T-helper 2 cell treated with Interferon-gamma antibody and Interleukin-4, amounts not matched to agents 5 μg/mL and 100 μg/mL, for 36 hours (primary cell): ENCODE data around the gene PPP1R3F.

Source experiments
- DNase-seq: peaks from one replicate; pipeline ENCODE4 v3.0.0; 2021; ENCODE audit warnings: low spot score
- H3K27ac Mint-ChIP-seq: one replicate; pipeline ENCODE4 v1.8.0; 2021; ENCODE audit warnings: mild to moderate bottlenecking, mixed read lengths
- H3K27me3 Mint-ChIP-seq: one replicate; pipeline ENCODE4 v1.8.0; 2021; ENCODE audit warnings: low read depth, mixed read lengths
- H3K36me3 Mint-ChIP-seq: one replicate; pipeline ENCODE4 v1.8.0; 2021; ENCODE audit warnings: low read depth, mixed read lengths
- H3K4me1 Mint-ChIP-seq: one replicate; pipeline ENCODE4 v1.8.0; 2021; ENCODE audit warnings: low read depth, mixed read lengths
- H3K4me3 Mint-ChIP-seq: one replicate; pipeline ENCODE4 v1.8.0; 2022; ENCODE audit warnings: mild to moderate bottlenecking, moderate library complexity, mixed read lengths
- H3K9me3 Mint-ChIP-seq: one replicate; pipeline ENCODE4 v1.8.0; 2021; ENCODE audit warnings: mixed read lengths

PPP1R3F gene

DNA sequence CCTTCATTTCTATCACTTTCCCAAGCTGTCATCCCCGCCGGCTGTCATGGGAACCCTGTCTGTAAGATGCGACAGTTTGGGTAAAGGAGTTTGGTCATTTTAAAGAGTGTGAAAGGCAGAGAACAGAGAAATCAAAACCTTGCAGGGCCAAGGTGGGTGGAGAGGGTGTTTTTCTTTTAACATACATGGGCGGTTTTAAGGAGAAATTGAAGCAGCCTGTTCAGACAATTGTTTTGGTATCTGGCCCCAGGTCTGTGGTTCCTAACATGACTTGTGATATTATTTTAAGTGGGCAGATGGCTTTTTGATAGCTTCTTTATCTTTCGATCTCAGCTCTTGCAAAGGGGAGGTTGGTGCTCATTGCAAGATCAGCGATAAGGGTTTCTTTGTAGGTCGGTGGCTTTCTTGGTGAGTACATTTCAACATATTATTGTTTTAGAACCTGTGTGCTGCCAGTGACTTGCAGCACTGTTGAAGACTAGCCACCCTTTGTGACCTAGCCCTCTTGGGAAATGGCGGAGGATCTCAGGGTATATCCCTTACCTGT is 3.7 kb downstream of the PPP1R3F start:
- Mint-ChIP-seq H3K27ac (peak overlapping the region; percentile 92), H3K27me3 (no peaks in the 10 kb centered on the region), H3K4me3 (peak overlapping the region; percentile 76), H3K4me1 (peaks cover 65% of the 10 kb centered on the region), H3K9me3 (no peaks in the 10 kb centered on the region), H3K36me3 (peaks cover 55% of the 10 kb centered on the region)
- peak; percentile 65 for DNase-seq

DNA sequence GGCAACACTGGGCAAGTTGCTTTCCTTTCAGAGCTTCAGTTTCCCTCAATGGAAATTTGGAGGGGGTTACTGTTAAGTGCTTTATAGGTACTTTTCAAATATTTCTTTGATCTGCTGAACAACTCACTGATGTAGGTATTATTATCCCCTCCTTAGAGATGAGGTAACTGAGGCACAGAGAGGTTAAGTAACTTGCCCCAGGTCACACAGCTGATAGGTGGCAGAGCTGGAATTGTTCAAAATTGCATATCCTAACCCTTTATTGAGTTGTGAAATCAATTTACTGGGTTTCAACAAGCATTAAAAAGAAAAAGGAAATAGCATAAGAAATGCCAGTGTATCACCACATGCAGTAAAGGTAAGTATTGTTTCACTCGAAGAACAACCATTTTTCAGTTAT is 6.6 kb downstream of the PPP1R3F start:
- H3K36me3 Mint-ChIP-seq, result peaks cover 64% of the 10 kb centered on the region

DNA sequence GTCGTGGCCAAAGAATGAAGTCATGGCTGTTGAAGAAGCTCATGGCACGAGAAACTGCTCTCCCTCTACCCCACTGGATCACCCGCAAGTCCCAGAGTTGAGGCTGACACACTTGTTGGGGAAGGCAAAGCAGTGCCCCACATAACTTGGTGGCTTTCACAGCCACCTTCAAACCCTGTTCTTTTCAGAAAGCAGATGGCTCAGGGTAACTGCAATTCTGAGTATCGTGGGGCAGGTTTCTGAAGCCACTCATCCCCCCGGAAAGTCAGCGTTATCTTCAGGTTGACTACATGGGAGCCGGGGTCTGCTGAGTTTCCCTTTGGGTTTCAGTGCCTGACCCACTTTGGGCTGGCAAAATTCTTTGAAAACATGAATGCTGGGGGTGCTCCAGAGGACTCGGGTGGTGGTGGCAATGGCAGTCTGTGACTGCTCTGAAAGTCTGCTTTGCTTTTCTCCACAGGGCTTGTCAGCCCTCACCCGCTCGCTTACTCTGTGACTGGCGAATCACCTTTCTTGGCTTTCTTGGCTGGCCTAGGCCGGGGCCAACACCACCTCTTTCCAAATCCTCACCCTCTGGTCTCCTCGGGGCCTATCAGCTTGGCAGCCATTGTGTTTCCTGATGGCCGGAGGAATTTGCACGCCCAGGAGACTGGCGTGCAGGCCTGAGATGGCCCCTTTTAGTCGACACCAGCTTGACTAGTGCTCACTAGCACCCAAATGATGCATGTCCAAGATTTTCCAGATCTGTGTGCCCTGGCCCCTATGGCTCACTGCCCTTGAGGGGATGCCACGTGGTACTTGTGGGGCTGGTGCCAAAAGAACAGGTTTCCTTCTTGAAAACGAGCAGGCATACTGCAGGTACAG is 7.3 kb downstream of the PPP1R3F start:
- H3K27ac Mint-ChIP-seq, result peak overlapping the region; percentile 95
- peak overlapping the region; percentile 73 for H3K4me3 Mint-ChIP-seq
- DNase-seq, result no peak
- H3K27me3 Mint-ChIP-seq, result no peaks in the 10 kb centered on the region
- peaks cover 60% of the 10 kb centered on the region for H3K36me3 Mint-ChIP-seq
- H3K9me3 Mint-ChIP-seq, result no peaks in the 10 kb centered on the region
- H3K4me1 Mint-ChIP-seq, result peaks cover 56% of the 10 kb centered on the region

More for the DNA sequence above, 6.6 kb downstream of the PPP1R3F start:
- H3K9me3 Mint-ChIP-seq, result no peaks in the 10 kb centered on the region
- peak overlapping the region; percentile 36 for H3K4me3 Mint-ChIP-seq
- peaks cover 62% of the 10 kb centered on the region for H3K4me1 Mint-ChIP-seq
- no peak for DNase-seq
- H3K27me3 Mint-ChIP-seq, result no peaks in the 10 kb centered on the region
- peak overlapping the region; percentile 95 for H3K27ac Mint-ChIP-seq

DNA sequence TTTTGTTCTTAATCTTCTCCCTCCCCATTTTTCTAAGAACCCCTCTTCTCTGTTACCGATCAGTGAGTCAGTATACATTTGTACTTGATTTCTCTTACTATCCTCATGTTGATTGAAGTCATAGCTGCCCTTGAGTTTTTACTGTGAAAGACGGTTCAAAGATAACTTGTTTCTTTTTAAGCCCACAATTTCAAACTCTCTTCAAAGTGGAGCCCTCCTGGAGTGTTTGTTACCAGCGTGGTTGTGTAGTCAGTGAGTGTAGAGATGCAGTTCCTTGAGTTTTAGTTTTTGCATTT is 7.9 kb downstream of the PPP1R3F start:
- Mint-ChIP-seq H3K9me3 (no peaks in the 10 kb centered on the region), H3K27me3 (no peaks in the 10 kb centered on the region), H3K36me3 (peaks cover 63% of the 10 kb centered on the region), H3K4me1 (peaks cover 57% of the 10 kb centered on the region), H3K27ac (peak overlapping the region; percentile 95), H3K4me3 (peak overlapping the region; percentile 73)
- no peak for DNase-seq

DNA sequence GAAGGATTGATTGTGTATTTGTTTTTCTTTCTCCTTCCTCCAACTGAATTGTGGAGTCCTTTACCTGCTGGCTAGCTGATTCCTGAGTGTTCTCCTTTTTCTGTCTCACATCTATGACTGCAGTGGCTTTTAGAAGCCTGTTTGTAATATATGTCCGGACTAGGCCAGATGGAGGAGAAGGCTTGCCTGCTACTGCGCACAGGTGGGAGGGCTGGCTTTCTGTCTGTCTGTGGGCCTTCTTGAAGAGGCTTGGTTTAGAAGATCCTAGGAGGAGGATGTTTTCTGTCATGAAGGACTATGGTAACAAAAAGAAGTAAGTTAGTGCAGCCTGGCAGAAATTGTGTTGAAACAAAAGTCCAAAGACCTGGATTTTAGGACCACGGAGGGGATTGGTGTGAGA is 8.5 kb downstream of the PPP1R3F start:
- Mint-ChIP-seq H3K27me3 (no peaks in the 10 kb centered on the region), H3K9me3 (no peaks in the 10 kb centered on the region), H3K27ac (peak overlapping the region; percentile 95), H3K4me3 (peak overlapping the region; percentile 73), H3K4me1 (peaks cover 55% of the 10 kb centered on the region), H3K36me3 (peaks cover 67% of the 10 kb centered on the region)
- no peak for DNase-seq

DNA sequence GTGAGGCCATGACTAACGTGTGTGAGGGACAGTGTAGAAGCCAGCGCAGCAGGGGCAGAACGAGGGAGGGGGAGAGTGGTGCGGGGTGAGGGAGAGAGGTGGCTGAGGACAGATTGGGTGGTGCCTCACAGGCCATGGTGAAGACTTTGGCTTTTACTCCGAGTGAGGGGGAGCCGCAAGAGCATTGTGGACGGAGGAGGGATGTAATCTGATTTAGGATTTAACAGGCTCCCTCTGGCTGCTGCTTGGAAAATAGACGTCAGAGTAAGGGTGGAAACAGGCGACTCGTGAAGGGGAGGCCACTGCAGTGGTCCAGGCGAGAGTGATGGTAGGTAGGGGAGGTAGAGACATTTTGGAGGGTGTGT is 13.0 kb downstream of the PPP1R3F start:
- H3K9me3 Mint-ChIP-seq, result no peaks in the 10 kb centered on the region
- no peaks in the 10 kb centered on the region for H3K27me3 Mint-ChIP-seq
- H3K4me3 Mint-ChIP-seq, result no peak overlapping the region
- peaks cover 21% of the 10 kb centered on the region for H3K4me1 Mint-ChIP-seq
- peaks cover 44% of the 10 kb centered on the region for H3K36me3 Mint-ChIP-seq
- no peak for DNase-seq
- H3K27ac Mint-ChIP-seq, result peak overlapping the region; percentile 31

DNA sequence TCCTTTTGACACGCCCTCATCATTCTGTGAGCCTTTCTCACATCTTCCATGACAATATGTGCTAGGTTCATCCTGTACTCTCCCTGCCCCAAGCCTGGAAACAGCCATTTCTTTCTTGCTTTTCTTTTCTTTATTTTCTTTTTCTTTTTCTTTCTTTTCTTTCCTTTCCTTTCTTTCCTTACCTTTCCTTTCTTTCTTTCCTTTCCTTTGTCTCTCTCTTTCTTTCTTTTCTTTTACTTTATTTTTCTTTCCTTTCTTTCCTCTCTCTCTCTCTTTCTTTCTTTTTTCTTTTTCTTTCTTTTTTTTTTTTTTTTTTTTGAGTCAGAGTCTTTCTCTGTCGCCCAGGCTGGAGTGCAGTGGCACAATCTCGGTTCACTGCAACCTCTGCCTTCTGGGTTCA is 14.6 kb downstream of the PPP1R3F start:
- Mint-ChIP-seq H3K27me3 (no peaks in the 10 kb centered on the region), H3K4me1 (peaks cover 20% of the 10 kb centered on the region), H3K9me3 (no peaks in the 10 kb centered on the region), H3K36me3 (peaks cover 40% of the 10 kb centered on the region), H3K27ac (no peak overlapping the region), H3K4me3 (no peak overlapping the region)
- DNase-seq, result no peak

DNA sequence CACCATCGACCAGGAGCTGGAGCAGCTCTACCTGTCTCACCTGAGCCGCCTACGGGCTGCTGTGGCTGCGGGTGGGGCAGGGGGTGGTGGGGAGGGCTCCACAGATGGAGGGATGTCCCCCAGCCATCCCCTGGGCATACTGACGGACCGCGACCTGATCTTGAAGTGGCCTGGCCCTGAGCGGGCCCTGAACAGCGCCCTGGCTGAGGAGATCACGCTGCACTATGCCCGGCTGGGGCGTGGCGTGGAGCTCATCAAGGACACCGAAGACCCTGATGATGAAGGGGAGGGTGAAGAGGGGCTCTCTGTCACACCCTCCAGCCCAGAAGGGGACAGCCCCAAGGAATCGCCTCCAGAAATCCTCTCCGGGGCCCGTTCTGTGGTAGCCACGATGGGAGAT is 16.5 kb downstream of the PPP1R3F start:
- H3K27ac Mint-ChIP-seq, result no peak overlapping the region
- DNase-seq, result no peak
- H3K4me1 Mint-ChIP-seq, result peaks cover 18% of the 10 kb centered on the region
- no peaks in the 10 kb centered on the region for H3K9me3 Mint-ChIP-seq
- peaks cover 30% of the 10 kb centered on the region for H3K36me3 Mint-ChIP-seq
- no peaks in the 10 kb centered on the region for H3K27me3 Mint-ChIP-seq
- no peak overlapping the region for H3K4me3 Mint-ChIP-seq

DNA sequence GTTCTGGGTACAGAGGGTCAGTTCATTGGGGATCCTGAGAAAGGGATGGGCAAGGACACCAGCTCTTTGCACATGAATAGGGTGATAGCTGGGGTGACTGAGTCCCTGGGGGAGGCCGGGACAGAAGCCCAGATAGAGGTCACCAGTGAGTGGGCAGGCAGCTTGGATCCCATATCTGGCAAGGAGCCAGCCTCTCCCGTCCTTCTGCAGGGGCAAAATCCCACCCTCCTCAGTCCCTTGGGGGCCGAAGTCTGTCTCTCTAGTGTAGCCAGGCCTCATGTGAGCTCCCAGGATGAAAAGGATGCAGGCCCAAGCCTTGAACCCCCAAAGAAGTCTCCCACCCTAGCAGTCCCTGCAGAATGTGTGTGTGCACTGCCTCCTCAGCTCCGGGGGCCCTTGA is 17.0 kb downstream of the PPP1R3F start:
- Mint-ChIP-seq H3K27me3 (no peaks in the 10 kb centered on the region), H3K4me3 (no peak overlapping the region), H3K27ac (no peak overlapping the region), H3K9me3 (no peaks in the 10 kb centered on the region), H3K4me1 (peaks cover 18% of the 10 kb centered on the region), H3K36me3 (peaks cover 30% of the 10 kb centered on the region)
- DNase-seq, result no peak

DNA sequence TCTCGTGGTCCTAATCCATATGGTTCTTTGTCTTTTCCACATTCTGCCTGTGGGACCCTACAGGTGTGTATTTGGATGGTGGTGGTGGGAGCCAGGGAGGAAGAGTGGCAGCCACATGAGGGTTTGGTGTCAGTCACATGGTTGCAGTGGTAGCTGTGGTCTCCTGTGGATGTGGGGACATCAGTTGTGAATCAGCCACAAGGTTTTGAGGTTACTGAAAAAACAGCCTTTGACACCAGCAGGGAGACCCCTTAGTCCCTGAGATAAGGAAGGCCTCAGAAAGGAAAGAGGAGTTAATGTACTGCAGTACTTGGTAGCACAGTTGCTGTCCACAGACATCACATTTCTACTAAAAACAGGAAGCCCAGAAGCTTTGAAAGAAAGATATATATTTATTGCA is 18.1 kb downstream of the PPP1R3F start:
- H3K4me1 Mint-ChIP-seq, result peaks cover 20% of the 10 kb centered on the region

DNA sequence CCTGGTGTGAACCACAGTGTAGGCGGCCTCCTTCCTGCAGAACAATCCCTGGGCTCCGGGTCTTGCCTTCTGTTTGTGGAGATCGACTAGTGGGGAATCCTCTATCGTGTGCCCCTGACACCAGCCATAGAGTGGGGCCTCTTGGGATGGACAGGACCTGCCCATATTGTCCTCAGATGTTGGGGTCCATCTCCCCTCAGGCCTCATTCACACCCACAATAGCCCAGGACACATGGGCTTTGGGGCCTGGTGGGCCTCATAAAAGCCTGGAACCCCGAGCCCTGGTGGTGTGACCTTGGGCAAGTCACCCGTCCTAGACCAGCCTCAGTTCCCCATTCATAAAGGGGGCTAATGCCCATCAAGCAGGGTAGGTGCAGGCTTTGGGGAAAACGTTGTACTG is 20.6 kb downstream of the PPP1R3F start:
- Mint-ChIP-seq H3K27me3 (no peaks in the 10 kb centered on the region), H3K4me3 (no peak overlapping the region), H3K27ac (no peak overlapping the region), H3K9me3 (no peaks in the 10 kb centered on the region), H3K4me1 (peaks cover 19% of the 10 kb centered on the region), H3K36me3 (peaks cover 15% of the 10 kb centered on the region)
- no peak for DNase-seq

More for the DNA sequence above, 18.1 kb downstream of the PPP1R3F start:
- H3K4me3 Mint-ChIP-seq, result no peak overlapping the region
- no peak for DNase-seq
- H3K27me3 Mint-ChIP-seq, result no peaks in the 10 kb centered on the region
- H3K27ac Mint-ChIP-seq, result peak overlapping the region; percentile 31
- H3K9me3 Mint-ChIP-seq, result no peaks in the 10 kb centered on the region
- H3K36me3 Mint-ChIP-seq, result peaks cover 22% of the 10 kb centered on the region

DNA sequence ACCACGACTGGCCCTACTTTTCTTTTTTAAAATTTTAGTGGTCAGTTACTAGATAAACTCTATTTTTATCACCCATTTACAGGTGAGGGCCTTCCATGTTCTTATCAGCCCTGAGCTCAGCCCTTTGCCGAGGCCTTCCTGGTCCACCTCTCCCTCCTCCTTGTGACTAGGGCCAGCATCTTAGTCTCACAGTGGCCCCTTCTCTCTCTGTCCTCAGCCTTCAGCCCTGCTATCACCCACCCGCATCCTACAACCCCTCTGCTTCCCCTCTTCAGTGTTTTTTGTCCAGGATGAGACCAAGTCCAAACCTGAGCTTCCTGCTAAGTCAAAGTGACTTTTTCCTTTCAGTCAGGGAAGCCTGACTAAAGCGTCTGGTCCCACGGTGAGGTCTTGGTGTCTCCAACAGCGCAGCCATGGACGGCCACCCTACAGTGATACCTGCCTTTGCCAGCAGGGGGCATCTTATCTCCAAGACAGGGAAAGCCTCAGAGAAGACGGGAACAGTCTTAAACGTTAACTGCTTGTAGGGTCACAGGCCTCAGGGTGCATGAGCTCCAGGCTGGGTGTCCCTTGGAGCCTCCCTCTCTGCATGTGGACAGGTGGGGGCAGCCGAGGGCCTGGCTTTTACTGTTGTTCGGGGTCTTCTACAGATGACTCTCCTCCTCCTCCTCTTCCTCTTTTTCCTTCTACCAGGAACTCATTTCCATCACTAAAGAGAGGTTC is 22.2 kb downstream of the PPP1R3F start:
- Mint-ChIP-seq H3K4me3 (no peak overlapping the region), H3K4me1 (peaks cover 25% of the 10 kb centered on the region), H3K36me3 (peaks cover 14% of the 10 kb centered on the region), H3K9me3 (no peaks in the 10 kb centered on the region), H3K27ac (no peak overlapping the region), H3K27me3 (no peaks in the 10 kb centered on the region)
- DNase-seq, result no peak

DNA sequence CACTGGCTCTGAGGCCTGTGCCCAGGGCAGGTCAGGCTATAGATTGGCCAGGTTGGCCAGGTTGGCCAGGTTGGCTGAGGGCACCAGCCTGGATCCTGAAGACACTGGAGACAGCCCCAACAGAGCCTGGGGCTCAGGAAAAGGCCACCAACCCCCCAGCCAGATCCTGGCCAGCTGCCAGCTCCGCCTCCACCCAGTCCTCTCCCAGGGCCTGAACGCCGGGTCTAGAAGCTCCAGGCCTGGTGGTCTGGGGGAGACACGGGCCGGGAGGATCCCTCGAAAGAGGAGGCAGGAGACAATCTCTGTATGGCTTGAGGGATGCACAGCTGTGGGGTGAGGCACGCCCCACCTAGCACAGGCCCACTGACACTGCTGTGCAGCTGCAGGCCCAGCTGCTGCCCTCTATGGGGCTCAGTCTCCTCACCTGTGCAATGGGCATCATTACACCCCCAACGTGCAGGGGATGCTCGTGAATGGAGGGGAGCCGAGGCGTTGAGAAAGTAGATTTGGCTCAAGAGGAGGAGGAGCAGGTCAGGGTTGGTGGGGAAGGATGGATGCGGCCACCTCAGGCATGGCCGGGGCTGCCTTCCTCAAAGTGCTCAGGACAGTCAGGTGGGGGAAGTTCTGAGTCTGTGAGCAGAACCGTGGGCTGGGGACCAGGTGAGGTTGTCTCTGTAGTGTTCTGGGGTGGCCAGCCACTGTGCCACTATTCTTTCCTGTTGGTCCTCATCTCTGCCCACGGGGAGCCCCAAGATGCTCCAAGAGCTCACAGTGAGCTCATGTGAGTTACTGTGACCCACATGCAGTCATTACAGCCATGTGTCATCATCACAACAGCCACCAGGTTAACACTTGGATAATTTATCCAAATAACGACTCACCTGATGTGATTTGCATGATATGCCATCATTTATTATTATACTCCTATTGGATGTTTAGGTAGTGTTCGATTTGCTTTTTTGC is 23.1 kb downstream of the PPP1R3F start:
- peaks cover 19% of the 10 kb centered on the region for H3K4me1 Mint-ChIP-seq
- no peaks in the 10 kb centered on the region for H3K9me3 Mint-ChIP-seq
- peaks cover 7% of the 10 kb centered on the region for H3K36me3 Mint-ChIP-seq
- H3K27me3 Mint-ChIP-seq, result no peaks in the 10 kb centered on the region
- DNase-seq, result no peak
- no peak overlapping the region for H3K4me3 Mint-ChIP-seq
- H3K27ac Mint-ChIP-seq, result no peak overlapping the region
